ENCODE results near the gene GTF2F1.
A peak's percentile ranks its signal among the peaks of the same experiment; 100 is the strongest.
"Not testable (repeated sequence)": the region's sequence is repeated elsewhere in the genome, so short reads cannot be mapped to it uniquely, and the experiment has no call there.

GTF2F1 gene

DNA sequence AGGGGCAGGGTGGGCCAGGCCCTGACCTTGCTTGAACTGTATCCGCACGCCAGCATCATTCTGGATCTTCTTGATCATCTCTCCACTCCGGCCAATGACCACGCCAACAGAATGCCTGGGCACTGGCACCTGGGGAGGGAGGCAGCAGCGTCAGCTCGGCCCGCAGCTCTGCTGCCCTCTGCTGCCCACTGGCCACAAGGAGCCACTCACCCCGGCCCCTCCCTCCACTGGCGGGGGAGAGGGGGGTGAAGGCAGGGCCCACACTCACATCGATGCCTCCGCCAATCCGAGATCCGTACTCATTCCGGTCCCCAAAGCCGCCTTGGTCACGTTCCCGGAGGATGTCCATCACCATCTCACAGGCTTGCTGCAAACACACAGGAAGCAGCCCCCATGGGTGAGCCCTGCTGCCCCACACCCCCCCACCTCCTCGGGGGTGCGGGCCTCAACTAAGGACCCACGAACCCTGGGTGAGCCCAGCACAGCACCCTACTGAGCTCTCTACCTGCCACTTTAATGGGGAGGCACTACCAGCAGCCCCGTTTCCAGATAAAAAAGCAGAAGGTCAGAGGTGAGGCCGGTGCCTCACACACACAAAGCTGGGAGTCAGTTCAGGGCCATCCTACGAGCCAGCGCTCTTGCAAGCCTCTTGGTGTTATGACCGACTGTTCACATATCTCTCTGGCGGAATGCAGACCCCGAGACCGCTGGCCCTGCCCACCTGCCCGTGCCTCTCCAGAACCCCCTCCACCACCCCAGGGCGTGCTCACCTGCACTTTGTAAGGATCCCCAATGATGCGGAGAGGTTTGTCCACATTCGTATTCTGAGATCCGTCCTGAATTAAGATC lies 25.0 kb upstream of the GTF2F1 start:
- DNase-seq (ENCODE audit: low read depth) = no peak

DNA sequence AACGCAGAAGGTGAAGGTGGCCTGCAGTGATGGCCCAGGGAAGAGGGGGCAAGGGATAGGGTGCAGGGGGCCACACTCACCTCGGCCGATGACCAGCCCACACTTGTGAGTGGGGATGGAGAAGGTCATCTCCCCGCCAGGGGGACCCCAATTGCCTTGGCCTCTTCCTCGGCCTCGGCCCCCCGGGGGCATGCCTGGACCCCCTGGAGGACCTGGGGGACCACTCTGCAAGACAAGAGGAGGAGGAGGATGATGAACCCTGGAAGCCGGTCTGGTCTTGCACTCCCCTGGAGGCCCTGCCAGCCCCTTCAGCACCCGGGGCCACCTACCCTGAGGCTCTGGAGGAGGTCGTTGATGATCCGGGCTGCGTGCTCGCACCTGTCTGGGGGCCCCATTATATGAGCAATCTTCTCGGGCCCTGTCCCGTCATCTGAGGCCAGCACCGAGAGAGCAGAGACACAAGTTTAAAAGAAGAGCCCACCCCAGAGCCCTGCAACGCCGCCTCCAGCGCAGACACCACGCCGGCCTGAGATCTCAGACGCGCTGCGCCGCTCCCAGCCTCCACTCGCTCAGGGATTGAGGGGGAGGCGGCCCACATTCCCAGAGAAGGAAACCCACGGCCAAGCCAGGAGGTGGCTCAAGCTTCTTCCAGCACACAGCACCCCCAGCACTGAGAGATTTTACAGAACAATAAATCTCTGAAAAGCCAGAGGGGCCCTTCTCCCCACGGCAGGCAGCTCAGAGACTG lies 23.9 kb upstream of the GTF2F1 start:
- no peak for DNase-seq (ENCODE audit: low read depth)

GRCh38 chr19:6415591-6416190 lies 22.7 kb upstream of the GTF2F1 start:
- no peak for DNase-seq (ENCODE audit: low read depth)

DNA sequence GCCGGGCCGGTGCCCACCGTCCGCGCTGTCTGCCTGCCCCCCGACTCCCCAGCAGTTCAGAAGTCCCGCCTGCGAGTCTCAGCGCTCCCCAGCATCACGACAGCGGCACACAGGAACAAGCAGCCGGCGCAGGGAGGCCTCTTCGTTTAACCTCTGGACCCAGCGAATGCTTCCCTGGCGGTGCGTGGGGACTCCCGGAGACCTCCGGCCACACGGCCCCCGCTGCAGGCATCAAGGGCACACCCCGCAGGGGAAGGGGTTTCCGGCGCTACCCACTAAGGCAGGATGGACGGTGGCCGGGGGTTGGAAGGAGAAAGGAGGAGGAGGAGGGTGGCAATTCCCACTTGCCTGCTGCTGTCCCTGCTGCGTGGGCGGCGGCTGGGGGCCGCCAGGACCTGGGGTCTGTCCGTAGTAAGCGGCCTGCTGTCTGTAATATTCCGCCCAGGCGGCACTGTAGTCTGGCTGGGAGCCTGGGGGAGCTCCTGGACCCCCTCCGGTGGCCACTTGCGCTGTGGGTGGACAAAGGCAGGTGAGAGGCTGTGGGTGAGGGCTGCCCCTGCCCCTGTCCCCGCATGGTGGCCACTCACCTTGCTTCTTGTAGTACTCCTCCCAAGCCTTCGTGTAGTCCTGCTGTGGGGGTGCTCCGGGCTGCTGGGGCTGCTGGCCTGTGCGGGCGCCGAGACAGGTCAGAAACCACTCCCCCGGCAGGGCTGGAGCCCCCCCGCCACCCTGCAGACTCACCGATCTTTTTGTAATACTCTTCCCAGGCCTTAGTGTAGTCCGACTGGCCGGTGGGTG lies 22.0 kb upstream of the GTF2F1 start:
- DNase-seq (ENCODE audit: low read depth) = no peak

GRCh38 chr19:6413721-6414643 lies 21.0 kb upstream of the GTF2F1 start:
- DNase-seq (ENCODE audit: low read depth) = no peak

GRCh38 chr19:6413291-6413690 lies 20.3 kb upstream of the GTF2F1 start:
- DNase-seq (ENCODE audit: low read depth) = no peak

- DNase-seq (ENCODE audit: low read depth) = peak; percentile 20
Observed at GRCh38 chr19:6412447-6413091, 19.6 kb upstream of the GTF2F1 start.

- DNase-seq (ENCODE audit: low read depth) = no peak
Observed at GRCh38 chr19:6412061-6412446, 19.1 kb upstream of the GTF2F1 start.

- no peak for DNase-seq (ENCODE audit: low read depth)
Observed at GRCh38 chr19:6409346-6409745, 16.4 kb upstream of the GTF2F1 start.

DNA sequence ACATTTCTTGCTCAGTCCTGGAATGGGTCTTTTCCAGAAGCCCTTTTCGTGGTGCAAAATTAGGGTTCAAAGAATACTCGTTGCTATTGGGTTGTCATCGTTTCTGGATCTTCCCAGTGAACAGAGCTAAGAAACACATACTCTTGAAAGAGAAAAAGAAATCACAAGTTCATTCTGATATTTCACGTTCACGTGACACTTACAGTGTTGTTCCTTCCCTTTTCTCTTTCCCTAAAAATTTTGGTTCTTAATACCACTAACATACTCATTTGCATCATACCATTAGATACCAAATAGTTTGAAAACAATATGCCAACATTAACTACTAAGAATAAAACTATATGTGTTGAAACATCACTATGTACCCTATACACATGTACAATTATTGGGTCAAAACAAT lies 13.4 kb upstream of the GTF2F1 start:
- no peak for DNase-seq (ENCODE audit: low read depth)

- DNase-seq (ENCODE audit: low read depth) = no peak
Observed at GRCh38 chr19:6402837-6403608, 10.1 kb upstream of the GTF2F1 start.

GRCh38 chr19:6402058-6402457 lies 9.1 kb upstream of the GTF2F1 start:
- no peak for DNase-seq (ENCODE audit: low read depth)

- DNase-seq (ENCODE audit: low read depth) = not testable (repeated sequence)
Observed at GRCh38 chr19:6400062-6400944, 7.3 kb upstream of the GTF2F1 start.

DNA sequence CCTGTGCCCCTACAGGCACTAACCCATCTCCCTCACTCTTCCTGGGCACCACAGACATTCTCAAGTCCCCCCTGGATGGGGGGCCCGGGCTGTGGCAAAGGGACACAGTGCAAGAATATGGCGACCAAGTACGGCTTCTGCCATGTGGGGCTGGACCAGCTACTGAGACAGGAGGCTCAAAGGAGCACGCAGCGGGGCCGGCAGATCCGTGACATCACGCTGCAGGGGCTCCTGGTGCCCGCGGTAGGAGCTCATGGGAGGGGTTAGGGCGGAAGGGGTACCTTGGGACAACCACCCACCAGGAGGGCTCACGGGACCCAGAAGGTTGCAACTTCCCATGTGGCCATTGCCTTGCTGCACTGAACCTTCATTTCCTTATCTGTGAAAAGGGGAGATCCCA lies 3.3 kb upstream of the GTF2F1 start:
- DNase-seq (ENCODE audit: low read depth) = no peak

DNA sequence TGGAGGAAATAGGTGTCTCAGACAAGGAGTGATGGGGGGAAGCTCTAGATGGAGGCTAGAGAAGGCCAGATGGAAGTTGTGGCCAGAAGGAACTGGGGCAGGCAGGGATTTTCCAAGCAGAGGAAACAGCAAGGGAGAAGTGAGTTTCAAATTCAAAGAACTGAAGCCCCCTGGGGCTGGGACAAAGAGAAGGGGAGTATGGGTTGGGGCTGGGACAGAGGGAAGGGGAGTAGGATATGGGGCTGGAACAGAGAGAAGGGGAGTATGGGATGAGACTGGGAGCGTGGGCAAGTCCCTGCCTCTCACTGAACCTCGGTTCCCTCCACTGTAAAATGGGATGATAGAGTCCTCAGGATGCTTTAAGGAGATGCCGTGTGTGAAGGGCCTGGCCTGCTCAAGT lies 1.9 kb upstream of the GTF2F1 start:
- no peak for DNase-seq (ENCODE audit: low read depth)

GRCh38 chr19:6393983-6394412 lies 1.0 kb upstream of the GTF2F1 start:
- no peak for DNase-seq (ENCODE audit: low read depth)

- DNase-seq (ENCODE audit: low read depth) = no peak
Observed at GRCh38 chr19:6392221-6393073, 517 bp downstream of the GTF2F1 start.

- DNase-seq (ENCODE audit: low read depth) = no peak
Observed at GRCh38 chr19:6387372-6387771, 5.6 kb downstream of the GTF2F1 start.
